Stimulated activated memory B cell treated with anti-CD40 and anti-IgM and Interleukin-4, amounts not matched to agents 10 μg/mL and 1 μg/mL and 100 μg/mL, for 72 hours (primary cell): ENCODE measurements around the gene ERMP1.

Experiments used
- ATAC-seq: fragments of 150-1000 bp; cut with Tn5 transposase; 2 replicates; pipeline ENCODE4 v1.10.0; 2021
- H3K27ac Mint-ChIP-seq: one replicate; pipeline ENCODE4 v1.8.0; 2022; ENCODE audit warnings: mild to moderate bottlenecking, mixed read lengths
- H3K27me3 Mint-ChIP-seq: one replicate; pipeline ENCODE4 v1.8.0; 2022; ENCODE audit warnings: mixed read lengths
- H3K36me3 Mint-ChIP-seq: one replicate; pipeline ENCODE4 v1.8.0; 2022; ENCODE audit warnings: mixed read lengths
- H3K4me1 Mint-ChIP-seq: one replicate; pipeline ENCODE4 v1.8.0; 2022; ENCODE audit warnings: mixed read lengths
- H3K4me3 Mint-ChIP-seq: one replicate; pipeline ENCODE4 v1.8.0; 2022; ENCODE audit warnings: mild to moderate bottlenecking, moderate library complexity, mixed read lengths
- H3K9me3 Mint-ChIP-seq: one replicate; pipeline ENCODE4 v1.8.0; 2022; ENCODE audit warnings: mixed read lengths

ERMP1 gene

GRCh38 chr9:5748438-5748837 is 84.5 kb downstream of the ERMP1 start:
- H3K27ac Mint-ChIP-seq: no peak overlapping the region
- H3K4me1 Mint-ChIP-seq: peaks cover 7% of the 10 kb centered on the region
- H3K4me3 Mint-ChIP-seq: no peak overlapping the region
- H3K27me3 Mint-ChIP-seq: no peaks in the 10 kb centered on the region
- H3K36me3 Mint-ChIP-seq: peaks cover 66% of the 10 kb centered on the region
- H3K9me3 Mint-ChIP-seq: peaks cover 9% of the 10 kb centered on the region
- no peak for ATAC-seq

GRCh38 chr9:5743109-5743508 is 89.8 kb downstream of the ERMP1 start:
- Mint-ChIP-seq H3K9me3 (peaks cover 4% of the 10 kb centered on the region), H3K4me3 (no peak overlapping the region), H3K27me3 (no peaks in the 10 kb centered on the region), H3K27ac (no peak overlapping the region), H3K4me1 (peaks cover under 1% of the 10 kb centered on the region), H3K36me3 (peaks cover 86% of the 10 kb centered on the region)
- ATAC-seq: no peak

GRCh38 chr9:5736563-5737346 is 96.2 kb downstream of the ERMP1 start:
- Mint-ChIP-seq H3K36me3 (peaks cover 57% of the 10 kb centered on the region), H3K27ac (peak overlapping the region; percentile 17), H3K4me1 (no peaks in the 10 kb centered on the region), H3K9me3 (no peaks in the 10 kb centered on the region), H3K4me3 (no peak overlapping the region), H3K27me3 (no peaks in the 10 kb centered on the region)
- no peak for ATAC-seq

- Mint-ChIP-seq H3K27me3 (no peaks in the 10 kb centered on the region), H3K4me3 (no peak overlapping the region), H3K27ac (no peak overlapping the region), H3K9me3 (no peaks in the 10 kb centered on the region), H3K4me1 (no peaks in the 10 kb centered on the region), H3K36me3 (peaks cover 47% of the 10 kb centered on the region)
- ATAC-seq: no peak
Measured at GRCh38 chr9:5735072-5735471, 97.8 kb downstream of the ERMP1 start.
